Measurements from ENCODE around the gene USF3.

DNA sequence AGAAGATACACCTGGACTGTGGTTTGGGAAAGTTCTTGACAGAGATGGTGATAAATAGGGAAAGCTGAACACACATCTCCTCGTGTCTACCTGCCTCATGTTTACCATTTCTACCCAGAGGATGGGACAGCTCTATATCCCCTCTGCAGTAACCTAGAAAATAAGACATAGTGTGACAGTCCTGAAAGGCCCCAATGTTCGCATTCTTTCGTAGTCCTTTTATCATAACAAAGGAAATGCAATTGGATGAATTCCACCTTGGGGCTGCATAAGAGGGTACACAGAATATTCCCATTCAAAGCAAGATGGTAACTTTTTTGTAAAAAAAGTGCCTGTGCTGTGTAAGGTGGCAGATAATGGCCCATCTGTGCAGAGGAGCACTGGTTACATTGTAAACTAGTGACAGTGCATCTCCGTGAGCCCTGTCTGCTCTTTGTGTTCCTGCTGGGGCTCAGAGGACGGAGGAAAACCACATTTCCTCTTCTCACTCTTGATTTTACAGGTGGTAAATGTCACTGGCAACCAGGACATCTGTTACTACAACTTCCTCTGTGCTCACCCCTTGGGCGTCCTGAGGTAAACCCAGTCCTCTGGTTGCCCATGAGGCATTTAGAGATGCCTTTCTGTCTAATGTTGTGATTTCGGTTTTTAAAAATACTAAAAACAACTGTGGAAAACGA lies 89.8 kb downstream of the USF3 start:
- TF ChIP-seq POLR2AphosphoS5 (IDR thresholded peaks at IDR 0.05) = no peak
- TF ChIP-seq, protein P1, sequence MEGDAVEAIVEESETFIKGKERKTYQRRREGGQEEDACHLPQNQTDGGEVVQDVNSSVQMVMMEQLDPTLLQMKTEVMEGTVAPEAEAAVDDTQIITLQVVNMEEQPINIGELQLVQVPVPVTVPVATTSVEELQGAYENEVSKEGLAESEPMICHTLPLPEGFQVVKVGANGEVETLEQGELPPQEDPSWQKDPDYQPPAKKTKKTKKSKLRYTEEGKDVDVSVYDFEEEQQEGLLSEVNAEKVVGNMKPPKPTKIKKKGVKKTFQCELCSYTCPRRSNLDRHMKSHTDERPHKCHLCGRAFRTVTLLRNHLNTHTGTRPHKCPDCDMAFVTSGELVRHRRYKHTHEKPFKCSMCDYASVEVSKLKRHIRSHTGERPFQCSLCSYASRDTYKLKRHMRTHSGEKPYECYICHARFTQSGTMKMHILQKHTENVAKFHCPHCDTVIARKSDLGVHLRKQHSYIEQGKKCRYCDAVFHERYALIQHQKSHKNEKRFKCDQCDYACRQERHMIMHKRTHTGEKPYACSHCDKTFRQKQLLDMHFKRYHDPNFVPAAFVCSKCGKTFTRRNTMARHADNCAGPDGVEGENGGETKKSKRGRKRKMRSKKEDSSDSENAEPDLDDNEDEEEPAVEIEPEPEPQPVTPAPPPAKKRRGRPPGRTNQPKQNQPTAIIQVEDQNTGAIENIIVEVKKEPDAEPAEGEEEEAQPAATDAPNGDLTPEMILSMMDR (IDR thresholded peaks at IDR 0.05) = no peak

All from breast epithelium (tissue), 3 donors.